CD4-positive, alpha-beta T cell (primary cell): ENCODE data around the gene SAMD9L. TPM values are rescaled to one million over a fixed set of nuclear protein-coding genes. Genes with fewer than 3 reads are reported as not detected.

Experiments used
- ATAC-seq: fragments of 200-7000 bp; cut with Tn5 transposase; one replicate; pipeline ENCODE4 v1.10.0; 2022; ENCODE audit warnings: mild to moderate bottlenecking; ENCODE audit not compliant: poor library complexity
- CTCF ChIA-PET: fragments of 350-600 bp; sonication (Branson Sonifier 250); formaldehyde crosslinking; loops from one replicate; lab custom pipeline; 2021; ENCODE audit warnings: antibody characterized with exemption, inconsistent platforms; lab: Charles Lee
- POLR2A ChIA-PET: fragments of 350-600 bp; sonication (Branson Sonifier 250); formaldehyde crosslinking; loops from one replicate; lab custom pipeline; 2021; ENCODE audit warnings: antibody characterized with exemption, inconsistent platforms; lab: Charles Lee
- DNase-seq, 14 experiments: peaks; one replicate each; pipeline ENCODE4 v3.0.0-alpha.2; 2013 to 2020; ENCODE audit warnings: mixed read lengths in 2 of 14
- H3K27ac ChIP-seq, 2 donors: one replicate each; pipeline versions ENCODE4 v1.5.1 to v1.7.0; 2013; ENCODE audit warnings: low read length in 2 of 2, low read depth in 1 of 2, mild to moderate bottlenecking in 1 of 2
- H3K27me3 ChIP-seq, 2 experiments: 1 replicate in 1 of 2; 2 replicates in 1 of 2; pipeline versions ENCODE4 v1.6.1 to v1.7.0; 2013; ENCODE audit warnings: low read length in 2 of 2, control low read depth in 1 of 2, mild to moderate bottlenecking in 1 of 2, moderate library complexity in 1 of 2; ENCODE audit not compliant: insufficient read depth in 2 of 2, control insufficient read depth in 1 of 2
- H3K36me3 ChIP-seq: one replicate; pipeline ENCODE4 v1.6.1; 2013; ENCODE audit warnings: low read length, control low read depth; ENCODE audit not compliant: insufficient read depth
- H3K4me1 ChIP-seq: one replicate; pipeline ENCODE4 v1.6.1; 2013; ENCODE audit warnings: low read length, control low read depth; ENCODE audit not compliant: insufficient read depth
- H3K4me3 ChIP-seq: one replicate; pipeline ENCODE4 v1.5.1; 2013; ENCODE audit warnings: mild to moderate bottlenecking, low read length, moderate library complexity
- H3K9me3 ChIP-seq, 2 experiments: 1 replicate in 1 of 2; 2 replicates in 1 of 2; pipeline versions ENCODE4 v1.6.1 to v1.7.0; 2013; ENCODE audit warnings: low read length in 2 of 2, mild to moderate bottlenecking in 2 of 2, control low read depth in 1 of 2, moderate library complexity in 1 of 2; ENCODE audit not compliant: control insufficient read depth in 1 of 2, insufficient read depth in 1 of 2
- H3K27ac Mint-ChIP-seq: one replicate; pipeline ENCODE4 v1.8.0; 2020; ENCODE audit warnings: mixed read lengths
- H3K27me3 Mint-ChIP-seq: one replicate; pipeline ENCODE4 v1.8.0; 2021; ENCODE audit warnings: mixed read lengths
- H3K36me3 Mint-ChIP-seq: one replicate; pipeline ENCODE4 v1.8.0; 2021; ENCODE audit warnings: low read depth, mixed read lengths
- H3K4me1 Mint-ChIP-seq: one replicate; pipeline ENCODE4 v1.8.0; 2021; ENCODE audit warnings: low read depth, mixed read lengths
- H3K4me3 Mint-ChIP-seq: one replicate; pipeline ENCODE4 v1.8.0; 2020; ENCODE audit warnings: mild to moderate bottlenecking, mixed read lengths
- H3K9me3 Mint-ChIP-seq: one replicate; pipeline ENCODE4 v1.8.0; 2020; ENCODE audit warnings: mixed read lengths
- CTCF ChIP-seq: fragments of 200-600 bp; IDR thresholded peaks from one replicate; pipeline ENCODE4 v1.8.0; 2022; ENCODE audit warnings: antibody characterized with exemption, mild to moderate bottlenecking
- intact Hi-C, 2 experiments: fragments of 100-400 bp; cut with DNase I in 1 of 2; cut with micrococcal nuclease in 1 of 2; formaldehyde crosslinking; loops; one replicate each; pipeline versions ENCODE4 v1.15.1 to v1.9.0; 2023 to 2025; cut with DNase I, micrococcal nuclease
- total RNA-seq, 174 experiments: library from RNA in 2 of 174; stranded (reverse) in 2 of 174; gene quantifications; one replicate each; pipeline ENCODE4 v1.2.3 and lab custom pipeline; 2021 to 2026

The SAMD9L gene
- total RNA-seq, 2 experiments from 2014 or later, result 7.9 to 8.5 TPM

GRCh38 chr7:93164766-93165165 is 16.6 kb upstream of the SAMD9L start:
- Mint-ChIP-seq H3K27me3 (no peaks in the 10 kb centered on the region), H3K36me3 (no peaks in the 10 kb centered on the region), H3K4me1 (peaks cover 11% of the 10 kb centered on the region), H3K27ac (no peak overlapping the region), H3K9me3 (peaks cover 10% of the 10 kb centered on the region), H3K4me3 (no peak overlapping the region)
- H3K27me3 ChIP-seq, result no peaks in the 10 kb centered on the region
- H3K9me3 ChIP-seq, result peaks cover 0 to 10% of the 10 kb centered on the region in 2 experiments
- ChIA-PET POLR2A (no interaction called here), CTCF (no interaction called here)
- intact Hi-C loops, result no loop called here
- no peaks in the 10 kb centered on the region for H3K4me1 ChIP-seq
- no peak overlapping the region for H3K27ac ChIP-seq
- H3K4me3 ChIP-seq, result no peak overlapping the region
- H3K36me3 ChIP-seq, result no peaks in the 10 kb centered on the region
- no peak for ATAC-seq
- TF ChIP-seq CTCF, result no peak
- no peak for DNase-seq

- peaks cover 11% of the 10 kb centered on the region for H3K4me1 Mint-ChIP-seq
- CTCF ChIA-PET, result no interaction called here
- Histone ChIP-seq H3K27me3 (no peaks in the 10 kb centered on the region), H3K4me1 (no peaks in the 10 kb centered on the region), H3K27ac (no peak overlapping the region), H3K9me3 (peaks cover 0 to 7% of the 10 kb centered on the region in 2 experiments), H3K36me3 (no peaks in the 10 kb centered on the region), H3K4me3 (no peak overlapping the region)
- intact Hi-C loops, result no loop called here
- H3K4me3 Mint-ChIP-seq, result no peak overlapping the region
- no peak overlapping the region for H3K27ac Mint-ChIP-seq
- no peaks in the 10 kb centered on the region for H3K27me3 Mint-ChIP-seq
- H3K9me3 Mint-ChIP-seq, result peaks cover 7% of the 10 kb centered on the region
- no peaks in the 10 kb centered on the region for H3K36me3 Mint-ChIP-seq
- no peak for TF ChIP-seq CTCF
- DNase-seq, result no peak
- ATAC-seq, result no peak
- POLR2A ChIA-PET, result no interaction called here
Observed at GRCh38 chr7:93161181-93161762, 13.1 kb upstream of the SAMD9L start.

- no peak overlapping the region for H3K27ac ChIP-seq
- intact Hi-C loops, result no loop called here
- Mint-ChIP-seq H3K36me3 (no peaks in the 10 kb centered on the region), H3K9me3 (peaks cover 7% of the 10 kb centered on the region), H3K4me3 (no peak overlapping the region), H3K27ac (no peak overlapping the region), H3K27me3 (no peaks in the 10 kb centered on the region), H3K4me1 (peaks cover 3% of the 10 kb centered on the region)
- ATAC-seq, result no peak
- H3K4me1 ChIP-seq, result no peaks in the 10 kb centered on the region
- DNase-seq, result no peak
- H3K4me3 ChIP-seq, result no peak overlapping the region
- CTCF ChIA-PET, result no interaction called here
- H3K36me3 ChIP-seq, result no peaks in the 10 kb centered on the region
- TF ChIP-seq CTCF, result no peak
- H3K27me3 ChIP-seq, result no peaks in the 10 kb centered on the region
- H3K9me3 ChIP-seq, result peaks cover 0 to 7% of the 10 kb centered on the region in 2 experiments
- POLR2A ChIA-PET, result no interaction called here
Observed at GRCh38 chr7:93160410-93160809, 12.2 kb upstream of the SAMD9L start.
